HG03565 (cell line): ENCODE measurements around the gene PDE9A.
"Not testable (repeated sequence)": the region's sequence is repeated elsewhere in the genome, so short reads cannot be mapped to it uniquely, and the experiment has no call there.

ENCODE experiments used
- ATAC-seq: cut with Tn5 transposase; IDR thresholded peaks from one replicate; pipeline ENCODE4 v1.9.1; 2021; ENCODE audit warnings: mild to moderate bottlenecking, moderate library complexity; ENCODE audit not compliant: unreplicated experiment

The PDE9A gene

GRCh38 chr21:42812528-42813241, 159.3 kb downstream of the PDE9A start:
- not testable (repeated sequence) for ATAC-seq

GRCh38 chr21:42815217-42815616, 161.8 kb downstream of the PDE9A start:
- ATAC-seq, result no peak

GRCh38 chr21:42818328-42818749, 164.9 kb downstream of the PDE9A start:
- no peak for ATAC-seq

- ATAC-seq, result no peak
These were observed 166.6 kb downstream of the PDE9A start for GRCh38 chr21:42819861-42820615.

GRCh38 chr21:42820616-42821465, 167.4 kb downstream of the PDE9A start:
- ATAC-seq, result no peak
